Esophagus muscularis mucosa (tissue), 4 donors: ENCODE measurements around the gene POLR3GL. TPM values are rescaled to one million over a fixed set of nuclear protein-coding genes. Genes with fewer than 3 reads are reported as not detected.

Source experiments
- DNase-seq: peaks from one replicate; pipeline ENCODE4 v3.0.0-alpha.2; 2017; ENCODE audit errors: extremely low spot score
- H3K27ac ChIP-seq, 4 donors: fragments of 200-600 bp; sonication (generic); replicated peaks in 1 of 4; 1 replicate in 3 of 4; 2 replicates in 1 of 4; pipeline ENCODE4 v1.5.1; 2016 to 2019; ENCODE audit warnings: mild to moderate bottlenecking in 1 of 4
- H3K27me3 ChIP-seq, 4 donors: fragments of 200-600 bp; sonication (generic); one replicate each; pipeline versions ENCODE4 v1.5.1 to v1.6.0; 2016 to 2019
- H3K36me3 ChIP-seq, 4 donors: fragments of 200-600 bp; sonication (generic); one replicate each; pipeline ENCODE4 v1.5.1; 2016 to 2019
- H3K4me1 ChIP-seq, 4 donors: fragments of 200-600 bp; sonication (generic); one replicate each; pipeline ENCODE4 v1.5.1; 2016 to 2019
- H3K4me3 ChIP-seq, 4 donors: fragments of 200-600 bp; sonication (generic); 1 replicate in 2 of 4; 2 replicates in 2 of 4; pipeline ENCODE4 v1.5.1; 2016 to 2019; ENCODE audit warnings: mild to moderate bottlenecking in 4 of 4, moderate library complexity in 1 of 4
- H3K9me3 ChIP-seq, 4 donors: fragments of 200-600 bp; sonication (generic); 1 replicate in 3 of 4; 2 replicates in 1 of 4; pipeline ENCODE4 v1.5.1; 2016 to 2019
- CTCF ChIP-seq, 3 experiments: fragments of 200-600 bp in 2 of 3; fragments of 450-650 bp in 1 of 3; sonication (generic) in 2 of 3; IDR thresholded peaks; one replicate each; pipeline ENCODE4 v1.5.1; 2017 to 2019; ENCODE audit warnings: antibody characterized with exemption in 3 of 3, mild to moderate bottlenecking in 2 of 3, moderate library complexity in 1 of 3
- EP300 ChIP-seq: sonication (generic); formaldehyde crosslinking; IDR thresholded peaks from one replicate; pipeline ENCODE4 v1.6.1; 2017; ENCODE audit warnings: antibody characterized with exemption
- POLR2A ChIP-seq: fragments of 450-650 bp; IDR thresholded peaks from one replicate; pipeline ENCODE4 v1.6.1; 2017; ENCODE audit warnings: antibody characterized with exemption, moderate library complexity, mild to moderate bottlenecking, low read depth
- POLR2AphosphoS5 ChIP-seq, 2 donors: sonication (generic); formaldehyde crosslinking; IDR thresholded peaks; one replicate each; pipeline ENCODE4 v1.6.1; 2017; ENCODE audit warnings: antibody characterized with exemption in 2 of 2
- WGBS: methylation state at CpG from one replicate; pipeline ENCODE4 v1.1.5; 2018; 5-methylcytosine and 5-hydroxymethylcytosine counted together
- intact Hi-C: fragments of 100-400 bp; cut with DNase I; formaldehyde crosslinking; loops from one replicate; pipeline ENCODE4 v1.15.1; 2023
- total RNA-seq, 4 donors: library from RNA; depleted of rRNA; stranded (reverse); fragments of >200 nt; gene quantifications; one replicate each; pipeline versions ENCODE4 v1.1.0 to v1.2.1, GENCODE V29; 2016

POLR3GL gene
- total RNA-seq, 4 donors from 2014 or later = 29.0 to 41.5 (median 35.5) TPM

GRCh38 chr1:145991735-145992412, 27.4 kb downstream of the POLR3GL start:
- peaks cover 16 to 49% (median 31%) of the 10 kb centered on the region in 4 donors for H3K4me1 ChIP-seq
- TF ChIP-seq POLR2AphosphoS5 (IDR thresholded peaks at IDR 0.05) (peak in 1 of 2 donors; percentile 63), CTCF (IDR thresholded peaks at IDR 0.05) (no peak)
- no peaks in the 10 kb centered on the region for H3K9me3 ChIP-seq
- peaks cover 31 to 43% (median 36%) of the 10 kb centered on the region in 4 donors for H3K36me3 ChIP-seq
- no peaks in the 10 kb centered on the region for H3K27me3 ChIP-seq
- peak overlapping the region; percentile 94 to 96 (median 96) for H3K27ac ChIP-seq
- intact Hi-C loops = no loop called here
- DNase-seq = no peak
- peak overlapping the region; percentile 70 to 85 (median 80) for H3K4me3 ChIP-seq
- 54% methylated on average over 10 of the region's 10 CpGs for WGBS

GRCh38 chr1:145992502-145992936, 28.0 kb downstream of the POLR3GL start:
- H3K4me1 ChIP-seq = peaks cover 13 to 43% (median 29%) of the 10 kb centered on the region in 4 donors
- H3K9me3 ChIP-seq = no peaks in the 10 kb centered on the region
- 44% methylated on average over 1 of the region's 1 CpG for WGBS
- TF ChIP-seq POLR2AphosphoS5 (IDR thresholded peaks at IDR 0.05) (peak in 1 of 2 donors; percentile 50), POLR2A (no peak)
- intact Hi-C loops = no loop called here
- peaks cover 31 to 43% (median 36%) of the 10 kb centered on the region in 4 donors for H3K36me3 ChIP-seq
- no peak for DNase-seq
- no peaks in the 10 kb centered on the region for H3K27me3 ChIP-seq
- peak overlapping the region; percentile 94 to 96 (median 96) for H3K27ac ChIP-seq
- H3K4me3 ChIP-seq = peak overlapping the region; percentile 70 to 85 (median 80)

GRCh38 chr1:145992958-145993617, 28.6 kb downstream of the POLR3GL start:
- H3K9me3 ChIP-seq = no peaks in the 10 kb centered on the region
- peaks cover 13 to 38% (median 31%) of the 10 kb centered on the region in 4 donors for H3K4me1 ChIP-seq
- no peak for DNase-seq
- no peaks in the 10 kb centered on the region for H3K27me3 ChIP-seq
- H3K4me3 ChIP-seq = peak overlapping the region; percentile 70 to 85 (median 80)
- peaks cover 31 to 43% (median 36%) of the 10 kb centered on the region in 4 donors for H3K36me3 ChIP-seq
- peak overlapping the region; percentile 94 to 96 (median 96) for H3K27ac ChIP-seq
- intact Hi-C loops = no loop called here
- TF ChIP-seq CTCF (IDR thresholded peaks at IDR 0.05) = no peak
- TF ChIP-seq POLR2AphosphoS5 (IDR thresholded peaks at IDR 0.05) = no peak
- WGBS = 24% methylated on average over 5 of the region's 5 CpGs

GRCh38 chr1:145993618-145994390, 29.3 kb downstream of the POLR3GL start:
- Histone ChIP-seq H3K36me3 (peaks cover 31 to 43% (median 36%) of the 10 kb centered on the region in 4 donors), H3K27ac (peak overlapping the region; percentile 94 to 96 (median 96)), H3K9me3 (no peaks in the 10 kb centered on the region), H3K27me3 (no peaks in the 10 kb centered on the region), H3K4me1 (peaks cover 18 to 44% (median 36%) of the 10 kb centered on the region in 4 donors), H3K4me3 (peak overlapping the region; percentile 70 to 85 (median 80))
- no peak for DNase-seq
- TF ChIP-seq POLR2A (no peak), EP300 (no peak), POLR2AphosphoS5 (IDR thresholded peaks at IDR 0.05) (peak in 1 of 2 donors; percentile 35), CTCF (IDR thresholded peaks at IDR 0.05) (no peak)
- 10% methylated on average over 6 of the region's 6 CpGs for WGBS
- intact Hi-C loops = no loop called here
